Measurements from ENCODE around the gene NTM.

Gene NTM

DNA sequence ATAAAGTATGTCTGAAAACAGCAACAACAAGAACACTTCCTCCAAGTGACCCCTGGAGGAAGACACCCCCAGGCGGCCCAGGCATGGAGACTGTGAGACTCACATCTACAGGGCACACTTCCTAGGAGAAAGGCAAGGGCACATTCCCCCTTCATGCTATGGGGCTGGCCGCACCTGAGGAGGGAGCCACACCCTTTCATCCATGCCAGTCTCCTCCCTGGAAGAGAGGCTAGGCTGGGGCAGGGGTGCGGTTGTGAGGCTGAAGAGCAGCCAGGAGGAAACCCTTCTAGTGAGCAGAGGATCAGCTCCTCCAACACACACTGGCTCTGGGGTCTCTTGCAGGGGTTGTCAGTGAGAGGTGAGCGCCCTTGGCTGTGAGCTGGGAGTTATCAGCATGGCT lies 678.8 kb downstream of the NTM start:
- no peak overlapping the region for H3K4me3 ChIP-seq (ENCODE audit: low read depth, low read length)
- TF ChIP-seq, protein P1, sequence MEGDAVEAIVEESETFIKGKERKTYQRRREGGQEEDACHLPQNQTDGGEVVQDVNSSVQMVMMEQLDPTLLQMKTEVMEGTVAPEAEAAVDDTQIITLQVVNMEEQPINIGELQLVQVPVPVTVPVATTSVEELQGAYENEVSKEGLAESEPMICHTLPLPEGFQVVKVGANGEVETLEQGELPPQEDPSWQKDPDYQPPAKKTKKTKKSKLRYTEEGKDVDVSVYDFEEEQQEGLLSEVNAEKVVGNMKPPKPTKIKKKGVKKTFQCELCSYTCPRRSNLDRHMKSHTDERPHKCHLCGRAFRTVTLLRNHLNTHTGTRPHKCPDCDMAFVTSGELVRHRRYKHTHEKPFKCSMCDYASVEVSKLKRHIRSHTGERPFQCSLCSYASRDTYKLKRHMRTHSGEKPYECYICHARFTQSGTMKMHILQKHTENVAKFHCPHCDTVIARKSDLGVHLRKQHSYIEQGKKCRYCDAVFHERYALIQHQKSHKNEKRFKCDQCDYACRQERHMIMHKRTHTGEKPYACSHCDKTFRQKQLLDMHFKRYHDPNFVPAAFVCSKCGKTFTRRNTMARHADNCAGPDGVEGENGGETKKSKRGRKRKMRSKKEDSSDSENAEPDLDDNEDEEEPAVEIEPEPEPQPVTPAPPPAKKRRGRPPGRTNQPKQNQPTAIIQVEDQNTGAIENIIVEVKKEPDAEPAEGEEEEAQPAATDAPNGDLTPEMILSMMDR (IDR thresholded peaks at IDR 0.05; ENCODE audit: low read depth, low read length, missing control alignments): no peak
- DNase-seq (ENCODE audit: low read depth): no peak

DNA sequence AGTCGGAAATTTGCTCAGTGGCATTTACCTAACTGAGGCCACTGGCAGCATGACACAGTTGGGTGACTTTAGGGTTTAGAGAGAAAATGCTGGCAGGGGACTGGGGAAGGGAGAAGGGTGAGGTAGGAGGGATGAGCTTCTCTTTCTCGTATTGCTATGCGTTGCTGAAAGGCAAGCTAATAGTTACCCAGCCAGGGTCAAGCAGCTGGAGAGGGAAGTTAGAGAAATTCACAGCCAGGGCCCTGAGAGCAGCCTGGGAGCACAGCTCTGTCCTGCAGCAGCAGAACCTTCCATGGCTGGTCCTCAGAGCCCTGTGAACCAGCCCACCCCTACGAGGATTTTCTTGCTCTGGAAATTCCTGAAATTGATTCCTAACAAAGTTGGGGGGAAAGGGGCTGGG lies 679.6 kb downstream of the NTM start:
- H3K4me3 ChIP-seq (ENCODE audit: low read depth, low read length): no peak overlapping the region
- TF ChIP-seq, protein P1 (IDR thresholded peaks at IDR 0.05; ENCODE audit: low read depth, low read length, missing control alignments): no peak
- no peak for DNase-seq (ENCODE audit: low read depth)

DNA sequence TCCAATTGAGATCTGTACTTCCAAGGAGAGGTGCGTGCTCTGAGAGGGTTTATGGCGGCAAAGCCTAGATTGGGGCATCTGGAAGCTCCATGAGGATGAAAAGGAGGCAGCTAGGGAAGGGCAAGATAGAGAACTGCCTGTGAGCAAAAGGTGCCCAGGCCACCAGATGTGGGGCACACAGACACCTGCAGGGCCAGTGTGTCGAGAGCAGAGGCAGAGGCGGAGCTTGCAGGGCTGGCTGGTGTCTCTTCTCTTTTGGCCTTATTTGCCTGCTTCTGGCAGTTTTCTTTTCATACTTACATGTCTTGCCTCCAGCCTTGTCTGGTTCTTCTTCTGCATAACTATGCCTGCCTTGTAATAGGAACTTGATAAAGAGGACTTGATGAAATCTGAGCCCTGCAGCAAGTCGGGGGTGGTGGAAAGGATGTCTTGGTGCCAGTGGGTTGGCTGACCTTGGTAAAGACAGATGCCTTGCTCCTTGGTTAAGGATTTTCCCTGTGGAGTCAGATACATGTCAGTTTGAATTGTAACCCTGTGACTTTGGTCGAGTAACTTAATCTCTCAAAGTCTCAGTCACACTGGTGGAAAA lies 680.3 kb downstream of the NTM start:
- TF ChIP-seq, protein P1 (IDR thresholded peaks at IDR 0.05; ENCODE audit: low read depth, low read length, missing control alignments): no peak
- H3K4me3 ChIP-seq (ENCODE audit: low read depth, low read length): no peak overlapping the region
- DNase-seq (ENCODE audit: low read depth): no peak

DNA sequence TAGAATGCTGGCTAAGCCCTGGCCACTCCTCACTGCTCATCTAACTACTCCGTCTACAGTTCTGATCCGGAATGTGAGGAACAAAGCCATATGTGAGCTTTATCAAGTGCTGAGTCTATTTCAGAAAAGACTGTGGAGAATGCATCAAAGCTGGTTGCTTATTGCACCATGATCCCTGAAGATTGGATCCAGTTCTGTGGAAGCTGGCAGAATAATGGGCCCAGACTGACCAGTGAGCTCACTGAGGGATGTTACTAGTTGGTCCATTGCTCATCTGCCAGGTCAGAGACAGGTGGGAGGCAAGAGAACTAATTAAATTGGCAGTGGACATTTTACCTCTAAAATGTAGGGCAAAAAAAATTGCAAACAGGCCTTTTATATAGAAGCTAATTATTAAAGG lies 681.3 kb downstream of the NTM start:
- no peak for DNase-seq (ENCODE audit: low read depth)
- TF ChIP-seq, protein P1 (IDR thresholded peaks at IDR 0.05; ENCODE audit: low read depth, low read length, missing control alignments): no peak
- no peak overlapping the region for H3K4me3 ChIP-seq (ENCODE audit: low read depth, low read length)

DNA sequence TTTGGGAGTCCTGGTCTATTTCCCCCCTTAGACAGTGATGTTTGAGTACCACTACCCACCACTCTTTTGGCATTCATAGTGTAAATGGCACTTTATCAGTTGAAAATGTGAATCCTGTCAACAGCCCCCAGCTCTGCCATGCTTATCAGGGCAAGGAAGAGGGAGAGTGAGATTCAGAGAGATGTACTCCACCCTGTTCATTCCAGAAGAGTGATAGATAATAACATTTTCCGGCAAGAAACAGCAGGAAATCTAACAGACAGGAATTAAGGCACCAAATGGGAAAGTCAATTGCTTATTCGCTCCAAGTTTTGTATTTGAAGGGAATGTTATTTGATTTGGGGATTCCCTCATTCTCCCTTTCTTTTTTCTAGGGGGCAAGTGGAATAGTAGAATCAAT lies 681.9 kb downstream of the NTM start:
- H3K4me3 ChIP-seq (ENCODE audit: low read depth, low read length): no peak overlapping the region
- TF ChIP-seq, protein P1 (IDR thresholded peaks at IDR 0.05; ENCODE audit: low read depth, low read length, missing control alignments): no peak
- no peak for DNase-seq (ENCODE audit: low read depth)

DNA sequence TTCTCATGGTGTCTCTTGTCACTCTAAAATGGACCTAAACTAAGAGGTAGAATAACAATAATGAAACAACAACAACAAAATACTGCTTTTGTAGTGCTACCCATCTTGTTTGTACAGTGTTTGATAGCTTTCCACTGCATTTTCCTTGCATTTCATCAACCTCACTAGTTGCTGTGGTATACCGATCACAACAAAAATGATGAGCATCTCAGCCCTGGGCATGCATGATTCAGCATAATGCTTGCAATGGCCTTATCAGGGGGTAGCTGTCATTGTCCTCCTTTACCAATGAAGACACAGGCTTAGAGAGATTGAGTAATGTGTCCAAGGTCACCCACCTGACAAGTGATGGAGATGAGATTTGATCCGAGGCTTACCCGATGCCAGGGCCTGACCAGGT lies 682.5 kb downstream of the NTM start:
- DNase-seq (ENCODE audit: low read depth): no peak
- TF ChIP-seq, protein P1 (IDR thresholded peaks at IDR 0.05; ENCODE audit: low read depth, low read length, missing control alignments): no peak
- H3K4me3 ChIP-seq (ENCODE audit: low read depth, low read length): no peak overlapping the region

DNA sequence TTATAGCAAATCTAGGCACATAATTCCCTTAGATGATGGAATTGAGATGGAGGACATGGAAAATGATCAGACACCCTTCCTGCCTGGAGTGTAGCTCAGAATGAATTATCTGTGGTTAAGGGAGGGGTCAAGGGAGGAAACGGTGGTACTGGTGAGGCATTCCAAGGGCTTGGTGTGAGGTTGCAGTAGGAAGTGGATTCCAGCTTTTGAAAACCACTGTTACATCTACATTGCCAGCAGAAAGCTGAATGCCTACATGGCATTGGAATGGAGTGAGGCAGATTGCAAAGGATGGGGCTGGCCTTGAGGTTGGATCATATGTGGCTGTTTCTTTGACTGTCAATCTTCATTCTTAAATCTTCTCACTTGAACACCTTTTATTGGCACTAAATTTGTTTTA lies 684.4 kb downstream of the NTM start:
- DNase-seq (ENCODE audit: low read depth): no peak

More for the DNA sequence above, 684.4 kb downstream of the NTM start:
- H3K4me3 ChIP-seq (ENCODE audit: low read depth, low read length): no peak overlapping the region
- TF ChIP-seq, protein P1 (IDR thresholded peaks at IDR 0.05; ENCODE audit: low read depth, low read length, missing control alignments): no peak

All from GM12864 (cell line).